WI38 (cell line): ENCODE data around the gene DNAJB6.

Source experiments
- H3K4me3 ChIP-seq: 2 replicates; pipeline ENCODE4 v1.5.1; 2011; ENCODE audit warnings: low read depth, mild to moderate bottlenecking, control low read depth, low read length
- TF ChIP-seq, protein P1 (sequence below): IDR thresholded peaks from 2 replicates; pipeline ENCODE4 v1.5.1; 2012; ENCODE audit warnings: low read depth, mild to moderate bottlenecking, control low read depth, low read length

Gene DNAJB6

DNA sequence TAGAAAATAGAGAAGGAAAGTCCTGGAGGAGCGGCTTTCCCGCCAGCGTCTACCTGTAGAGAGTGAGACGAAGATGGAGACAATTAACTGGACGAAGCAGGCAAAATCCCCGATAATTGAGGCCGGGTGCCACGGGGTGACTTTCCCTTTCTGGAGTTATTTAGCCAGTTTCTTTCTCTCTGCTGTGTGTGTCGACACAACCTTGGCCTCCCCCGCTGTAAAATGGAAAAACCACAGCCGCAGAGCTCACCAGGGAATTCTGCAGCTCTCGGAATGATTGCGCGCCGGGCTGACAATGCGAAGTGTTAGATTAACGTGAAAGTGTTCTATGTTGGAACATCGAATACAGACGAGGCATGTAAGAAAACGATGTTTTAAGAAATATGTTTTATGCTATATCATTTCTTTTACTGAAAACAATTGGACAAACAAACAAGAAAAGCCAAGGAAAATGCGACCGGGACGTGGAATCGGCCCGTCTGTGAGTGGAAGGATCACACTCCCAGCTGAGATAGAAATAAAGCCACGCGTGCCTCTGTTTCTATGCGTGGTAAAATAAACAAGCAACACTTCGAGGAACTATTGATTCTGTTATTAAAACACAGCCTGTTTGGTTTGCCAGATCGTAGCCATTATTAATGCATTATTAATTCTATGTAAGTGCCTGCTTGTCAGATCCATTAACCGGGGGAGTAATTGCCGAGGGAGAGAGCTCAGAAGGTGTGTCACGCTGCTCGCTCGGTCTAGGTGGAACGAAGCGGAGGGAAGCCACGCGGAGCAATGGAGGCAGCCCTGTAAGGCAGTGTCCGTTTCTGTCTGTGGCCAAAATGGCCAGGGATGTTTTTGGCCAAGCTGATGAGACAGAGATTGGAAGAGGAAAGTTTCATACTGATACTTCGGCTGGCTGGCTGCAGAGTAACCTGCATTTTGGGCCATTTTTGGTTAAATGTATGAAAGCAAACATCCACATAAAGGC lies 129.4 kb downstream of the DNAJB6 start:
- H3K4me3 ChIP-seq, result no peak overlapping the region
- TF ChIP-seq, protein P1, sequence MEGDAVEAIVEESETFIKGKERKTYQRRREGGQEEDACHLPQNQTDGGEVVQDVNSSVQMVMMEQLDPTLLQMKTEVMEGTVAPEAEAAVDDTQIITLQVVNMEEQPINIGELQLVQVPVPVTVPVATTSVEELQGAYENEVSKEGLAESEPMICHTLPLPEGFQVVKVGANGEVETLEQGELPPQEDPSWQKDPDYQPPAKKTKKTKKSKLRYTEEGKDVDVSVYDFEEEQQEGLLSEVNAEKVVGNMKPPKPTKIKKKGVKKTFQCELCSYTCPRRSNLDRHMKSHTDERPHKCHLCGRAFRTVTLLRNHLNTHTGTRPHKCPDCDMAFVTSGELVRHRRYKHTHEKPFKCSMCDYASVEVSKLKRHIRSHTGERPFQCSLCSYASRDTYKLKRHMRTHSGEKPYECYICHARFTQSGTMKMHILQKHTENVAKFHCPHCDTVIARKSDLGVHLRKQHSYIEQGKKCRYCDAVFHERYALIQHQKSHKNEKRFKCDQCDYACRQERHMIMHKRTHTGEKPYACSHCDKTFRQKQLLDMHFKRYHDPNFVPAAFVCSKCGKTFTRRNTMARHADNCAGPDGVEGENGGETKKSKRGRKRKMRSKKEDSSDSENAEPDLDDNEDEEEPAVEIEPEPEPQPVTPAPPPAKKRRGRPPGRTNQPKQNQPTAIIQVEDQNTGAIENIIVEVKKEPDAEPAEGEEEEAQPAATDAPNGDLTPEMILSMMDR, result no peak

DNA sequence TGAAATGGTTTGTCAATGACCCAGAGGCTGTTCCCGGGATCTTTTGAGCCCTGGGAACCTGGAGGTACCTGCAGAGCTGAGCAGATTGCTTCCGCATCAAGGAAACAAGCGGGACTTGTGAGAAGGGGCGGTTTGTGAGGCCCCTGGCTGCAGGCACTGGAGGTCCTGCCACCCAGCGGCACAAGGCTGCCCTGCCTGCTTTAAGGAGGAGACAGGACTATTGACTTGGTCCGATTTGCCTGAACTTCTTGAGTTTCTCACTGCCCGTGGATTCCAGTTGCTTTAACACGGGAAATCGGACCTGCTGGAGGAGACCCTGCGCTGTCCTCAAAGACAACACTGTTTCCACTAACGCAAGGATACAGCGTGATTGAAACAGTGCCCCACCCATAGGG lies 130.1 kb downstream of the DNAJB6 start:
- no peak overlapping the region for H3K4me3 ChIP-seq
- TF ChIP-seq, protein P1, result no peak; the same call in 1 of the 2 replicates
